GM12865 (cell line): ENCODE data around the gene COL11A1.
"Not testable (repeated sequence)": the region's sequence is repeated elsewhere in the genome, so short reads cannot be mapped to it uniquely, and the experiment has no call there.

ENCODE experiments used
- DNase-seq: peaks from one replicate; pipeline ENCODE4 v3.0.0; 2010; ENCODE audit warnings: low read depth
- H3K4me3 ChIP-seq: 2 replicates; pipeline ENCODE4 v1.5.1; 2011; ENCODE audit warnings: mild to moderate bottlenecking, low read depth, low read length, control low read depth
- TF ChIP-seq, protein P1 (sequence below): IDR thresholded peaks from 2 replicates; pipeline ENCODE4 v1.5.1; 2011; ENCODE audit warnings: low read length, control low read depth, low read depth, inconsistent platforms; ENCODE audit not compliant: insufficient read depth; ENCODE audit errors: missing control alignments

The COL11A1 gene

GRCh38 chr1:102842606-102843005 is 265.7 kb downstream of the COL11A1 start:
- TF ChIP-seq, protein P1, sequence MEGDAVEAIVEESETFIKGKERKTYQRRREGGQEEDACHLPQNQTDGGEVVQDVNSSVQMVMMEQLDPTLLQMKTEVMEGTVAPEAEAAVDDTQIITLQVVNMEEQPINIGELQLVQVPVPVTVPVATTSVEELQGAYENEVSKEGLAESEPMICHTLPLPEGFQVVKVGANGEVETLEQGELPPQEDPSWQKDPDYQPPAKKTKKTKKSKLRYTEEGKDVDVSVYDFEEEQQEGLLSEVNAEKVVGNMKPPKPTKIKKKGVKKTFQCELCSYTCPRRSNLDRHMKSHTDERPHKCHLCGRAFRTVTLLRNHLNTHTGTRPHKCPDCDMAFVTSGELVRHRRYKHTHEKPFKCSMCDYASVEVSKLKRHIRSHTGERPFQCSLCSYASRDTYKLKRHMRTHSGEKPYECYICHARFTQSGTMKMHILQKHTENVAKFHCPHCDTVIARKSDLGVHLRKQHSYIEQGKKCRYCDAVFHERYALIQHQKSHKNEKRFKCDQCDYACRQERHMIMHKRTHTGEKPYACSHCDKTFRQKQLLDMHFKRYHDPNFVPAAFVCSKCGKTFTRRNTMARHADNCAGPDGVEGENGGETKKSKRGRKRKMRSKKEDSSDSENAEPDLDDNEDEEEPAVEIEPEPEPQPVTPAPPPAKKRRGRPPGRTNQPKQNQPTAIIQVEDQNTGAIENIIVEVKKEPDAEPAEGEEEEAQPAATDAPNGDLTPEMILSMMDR, result no peak
- no peak for DNase-seq
- no peak overlapping the region for H3K4me3 ChIP-seq

- TF ChIP-seq, protein P1, result no peak
- no peak overlapping the region for H3K4me3 ChIP-seq
- no peak for DNase-seq
Measured at GRCh38 chr1:102840741-102841140, 267.6 kb downstream of the COL11A1 start.

DNA sequence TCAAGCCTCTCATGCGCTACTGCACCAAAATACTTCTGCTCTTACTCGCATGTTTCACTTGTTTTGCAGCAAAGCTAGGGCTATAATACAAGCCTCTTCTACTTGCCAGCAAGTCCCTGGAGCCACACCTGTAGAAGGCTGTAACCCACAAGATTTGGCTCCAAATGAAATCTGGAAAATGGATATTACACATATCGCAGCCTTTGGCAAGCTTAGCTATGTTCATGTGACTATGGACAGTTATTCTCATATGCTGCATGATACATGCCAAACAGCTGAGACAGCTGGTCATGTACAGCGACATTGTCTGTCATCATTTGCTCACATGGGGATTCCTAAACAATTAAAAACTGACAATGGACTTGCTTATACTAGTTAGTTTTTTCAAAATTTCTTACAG is 270.3 kb downstream of the COL11A1 start:
- no peak for DNase-seq
- no peak overlapping the region for H3K4me3 ChIP-seq
- TF ChIP-seq, protein P1, result no peak

DNA sequence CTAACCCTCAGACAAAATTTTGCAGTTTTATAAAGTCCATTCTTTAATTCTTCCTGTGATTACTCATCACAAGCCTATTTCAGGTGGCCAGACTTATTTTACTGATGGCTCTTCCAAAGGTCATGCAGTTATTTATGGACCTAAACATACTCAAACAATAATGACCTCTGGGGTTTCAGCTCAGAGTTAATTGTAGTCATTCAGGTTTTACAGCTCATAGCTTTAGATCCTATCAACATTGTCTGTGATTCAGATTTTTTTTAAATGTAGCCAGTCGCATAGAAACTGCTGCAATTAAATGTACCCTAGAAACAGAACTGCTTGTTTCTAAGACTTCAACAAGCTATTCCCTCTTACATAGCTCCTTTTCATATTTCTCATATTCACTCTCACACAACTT is 270.8 kb downstream of the COL11A1 start:
- DNase-seq, result no peak
- TF ChIP-seq, protein P1, result no peak
- H3K4me3 ChIP-seq, result no peak overlapping the region

GRCh38 chr1:102836991-102837390 is 271.3 kb downstream of the COL11A1 start:
- TF ChIP-seq, protein P1, result no peak
- no peak overlapping the region for H3K4me3 ChIP-seq
- no peak for DNase-seq

GRCh38 chr1:102834688-102835320 is 273.5 kb downstream of the COL11A1 start:
- TF ChIP-seq, protein P1, result no peak
- no peak overlapping the region for H3K4me3 ChIP-seq
- no peak for DNase-seq

DNA sequence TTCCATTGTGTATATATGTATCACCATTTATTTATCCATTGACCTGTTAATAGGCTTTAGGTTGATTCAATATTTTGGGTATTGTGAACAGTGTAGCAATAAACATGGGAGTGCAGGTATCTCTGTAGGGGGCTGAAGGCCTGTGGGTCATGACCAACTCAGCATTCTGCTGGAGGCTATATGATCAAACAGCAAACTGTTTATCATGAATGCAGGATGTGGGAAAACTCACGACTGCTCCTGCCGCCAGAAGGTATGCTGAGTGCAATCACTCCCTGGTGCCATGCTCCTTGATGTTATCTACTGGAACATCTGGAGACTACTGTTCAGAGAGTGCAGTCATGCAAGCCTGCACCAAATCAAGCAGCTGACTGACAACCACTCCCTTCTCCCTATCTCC is 275.2 kb downstream of the COL11A1 start:
- DNase-seq, result no peak
- TF ChIP-seq, protein P1, result no peak
- no peak overlapping the region for H3K4me3 ChIP-seq

DNA sequence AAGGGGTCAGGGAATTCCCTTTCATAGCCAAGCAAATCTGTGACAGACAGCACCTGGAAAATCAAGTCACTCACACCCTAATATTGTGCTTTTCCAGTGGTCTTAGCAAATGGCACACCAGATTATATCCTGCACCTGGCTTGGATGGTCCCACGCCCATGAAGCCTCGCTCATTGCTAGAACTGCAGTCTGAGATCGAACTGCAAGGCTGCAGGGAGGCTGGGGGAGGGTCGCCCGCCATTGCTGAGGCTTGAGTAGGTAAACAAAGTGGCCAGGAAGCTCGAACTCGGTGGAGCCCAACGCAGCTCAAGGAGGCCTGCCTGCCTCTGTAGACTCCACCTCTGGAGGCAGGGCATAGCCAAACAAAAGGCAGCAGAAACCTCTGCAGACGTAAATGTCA is 281.6 kb downstream of the COL11A1 start:
- not testable (repeated sequence) for H3K4me3 ChIP-seq, DNase-seq
